Hepatocyte (in vitro differentiated cells): ENCODE data around the gene TP73. TPM values are rescaled to one million over a fixed set of nuclear protein-coding genes. Genes with fewer than 3 reads are reported as not detected.

ENCODE experiments used
- DNase-seq: peaks from one replicate; pipeline ENCODE4 v3.0.0-alpha.2; 2016; ENCODE audit warnings: low spot score
- H2AFZ ChIP-seq: fragments of 200-600 bp; sonication (generic); 2 replicates; pipeline ENCODE4 v1.6.0; 2016; ENCODE audit warnings: antibody characterized with exemption, mild to moderate bottlenecking
- H3K27ac ChIP-seq: fragments of 200-600 bp; sonication (generic); 2 replicates; pipeline ENCODE4 v1.5.1; 2016; ENCODE audit warnings: mild to moderate bottlenecking
- H3K27me3 ChIP-seq: fragments of 200-600 bp; sonication (generic); 2 replicates; pipeline ENCODE4 v1.6.1; 2016
- H3K36me3 ChIP-seq: fragments of 200-600 bp; sonication (generic); replicated peaks from 2 replicates; pipeline ENCODE4 v1.5.1; 2016; ENCODE audit warnings: low read depth; ENCODE audit not compliant: insufficient read depth
- H3K4me1 ChIP-seq: fragments of 200-600 bp; sonication (generic); 2 replicates; pipeline ENCODE4 v1.5.1; 2016; ENCODE audit warnings: mild to moderate bottlenecking, moderate library complexity; ENCODE audit not compliant: insufficient read depth
- H3K4me2 ChIP-seq: fragments of 200-600 bp; sonication (generic); 2 replicates; pipeline ENCODE4 v1.6.0; 2016
- H3K4me3 ChIP-seq: fragments of 200-600 bp; sonication (generic); 2 replicates; pipeline ENCODE4 v1.5.1; 2016; ENCODE audit warnings: mild to moderate bottlenecking
- H3K79me2 ChIP-seq: fragments of 200-600 bp; sonication (generic); 2 replicates; pipeline ENCODE4 v1.6.0; 2017; ENCODE audit warnings: mild to moderate bottlenecking
- H3K9me2 ChIP-seq: fragments of 200-600 bp; sonication (generic); replicated peaks from 2 replicates; pipeline ENCODE4 v1.6.0; 2017; ENCODE audit warnings: mild to moderate bottlenecking; ENCODE audit not compliant: insufficient read depth
- H3K9me3 ChIP-seq: fragments of 200-600 bp; sonication (generic); 2 replicates; pipeline ENCODE4 v1.5.1; 2016; ENCODE audit warnings: low read depth, mild to moderate bottlenecking
- H4K20me1 ChIP-seq: fragments of 200-600 bp; sonication (generic); 2 replicates; pipeline ENCODE4 v1.6.0; 2016; ENCODE audit warnings: mild to moderate bottlenecking; ENCODE audit not compliant: insufficient read depth, poor library complexity, severe bottlenecking
- EZH2 ChIP-seq: fragments of 200-600 bp; sonication (generic); IDR thresholded peaks from 2 replicates; pipeline ENCODE4 v1.6.1; 2016; ENCODE audit warnings: antibody characterized with exemption, mild to moderate bottlenecking, borderline replicate concordance
- EZH2phosphoT487 ChIP-seq: fragments of 200-600 bp; sonication (generic); IDR thresholded peaks from one replicate; pipeline ENCODE4 v1.6.1; 2018; ENCODE audit warnings: antibody characterized with exemption, mild to moderate bottlenecking, low read depth, moderate library complexity; ENCODE audit not compliant: unreplicated experiment, severe bottlenecking
- WGBS: methylation state at CpG from one replicate; pipeline ENCODE4 v1.1.6; 2016; ENCODE audit warnings: low lambda C conversion rate; ENCODE audit errors: missing lambda C conversion rate; 5-methylcytosine and 5-hydroxymethylcytosine counted together
- polyA plus RNA-seq: library from polyadenylated mRNA; unstranded; fragments of >200 nt; fragmentation: Nextera tagmentation; extraction: Ambion mirVana; gene quantifications from 2 replicates; pipeline ENCODE4 v1.2.1, GENCODE V29; 2016
- total RNA-seq: library from RNA; depleted of rRNA; stranded (reverse); fragments of >200 nt; gene quantifications from 2 replicates; pipeline ENCODE4 v1.2.3, GENCODE V29; 2014
- TF ChIP-seq, protein P1 (sequence below): fragments of 200-600 bp; sonication (generic); IDR thresholded peaks from 2 replicates; pipeline ENCODE4 v1.5.1; 2016; ENCODE audit warnings: antibody characterized with exemption, mild to moderate bottlenecking; ENCODE audit not compliant: poor library complexity

Gene TP73
- total and polyA plus RNA-seq, 2 experiments from 2014 or later, result 0.27 to 0.47 TPM

DNA sequence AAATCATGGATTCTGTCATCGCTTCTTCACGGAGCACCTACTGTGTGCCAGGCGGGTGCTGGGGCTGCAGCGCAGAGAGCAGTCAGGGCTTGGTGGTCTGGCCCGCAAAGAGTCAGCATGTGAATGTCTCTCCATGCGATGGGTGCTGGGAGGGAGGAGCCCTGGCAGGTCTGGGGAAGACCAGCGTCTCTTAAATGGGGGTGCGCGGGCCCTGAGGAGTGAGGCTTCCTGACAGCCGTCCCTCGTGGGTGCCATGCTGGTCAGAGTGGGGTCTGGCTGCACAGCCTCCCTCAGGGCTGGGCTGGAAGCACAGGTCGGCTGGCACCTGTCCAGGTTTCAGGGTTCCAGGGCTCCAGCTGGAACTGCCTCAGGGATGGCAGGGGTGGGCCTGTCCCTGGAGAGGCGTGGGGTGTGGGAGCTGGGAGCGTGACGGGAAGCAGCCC is 18.5 kb downstream of the TP73 start:
- no peaks in the 10 kb centered on the region for H3K27me3 ChIP-seq

DNA sequence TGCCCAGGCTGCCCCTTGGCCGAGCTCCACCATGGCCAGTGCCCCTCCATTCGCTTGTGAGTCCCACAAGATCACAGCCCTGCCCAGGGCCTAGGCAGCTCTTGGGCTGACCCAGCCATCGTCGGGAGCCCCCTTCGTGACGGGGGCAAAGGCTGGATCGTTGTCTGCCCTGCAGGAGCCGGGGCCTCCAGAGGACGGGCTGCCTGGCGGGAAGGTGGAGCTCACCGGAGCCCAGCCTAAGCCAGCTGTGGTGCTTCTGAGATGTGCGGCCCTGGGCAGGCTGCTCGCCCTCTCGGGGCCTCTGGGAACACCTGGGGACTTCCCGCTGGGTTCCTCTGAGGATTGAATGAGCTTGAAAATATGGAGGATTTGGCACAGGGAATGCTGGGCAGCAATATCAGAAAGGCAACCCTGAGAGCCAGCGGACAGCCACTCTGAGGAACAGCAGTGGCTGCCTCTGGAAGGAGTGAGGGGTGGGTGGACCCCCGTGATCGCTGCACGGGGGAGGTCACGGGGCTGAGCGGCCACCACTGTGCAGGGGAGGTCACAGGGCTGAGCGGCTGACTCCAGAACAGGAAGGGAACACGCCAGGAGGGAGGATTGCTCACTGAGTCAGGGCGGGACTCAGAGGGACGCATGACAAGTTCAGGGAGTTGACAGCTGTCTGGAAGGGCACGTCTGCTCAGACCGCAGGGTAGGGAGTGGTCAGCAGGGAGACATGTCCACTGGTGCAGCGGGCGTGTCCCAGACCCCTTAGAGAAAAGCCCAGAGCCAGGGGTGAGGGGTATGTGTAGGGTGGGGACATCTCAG is 19.3 kb downstream of the TP73 start:
- no peak overlapping the region for H3K27ac ChIP-seq
- H3K9me3 ChIP-seq, result no peaks in the 10 kb centered on the region
- no peaks in the 10 kb centered on the region for H3K27me3 ChIP-seq
- no peaks in the 10 kb centered on the region for H3K9me2 ChIP-seq
- no peaks in the 10 kb centered on the region for H3K4me1 ChIP-seq
- 74% methylated on average over 28 of the region's 29 CpGs for WGBS
- DNase-seq, result no peak
- H3K4me2 ChIP-seq, result no peak overlapping the region
- no peaks in the 10 kb centered on the region for H4K20me1 ChIP-seq
- H3K79me2 ChIP-seq, result no peaks in the 10 kb centered on the region
- H2AFZ ChIP-seq, result no peak overlapping the region
- H3K4me3 ChIP-seq, result no peak overlapping the region
- no peak for TF ChIP-seq EZH2phosphoT487
- TF ChIP-seq, protein P1, sequence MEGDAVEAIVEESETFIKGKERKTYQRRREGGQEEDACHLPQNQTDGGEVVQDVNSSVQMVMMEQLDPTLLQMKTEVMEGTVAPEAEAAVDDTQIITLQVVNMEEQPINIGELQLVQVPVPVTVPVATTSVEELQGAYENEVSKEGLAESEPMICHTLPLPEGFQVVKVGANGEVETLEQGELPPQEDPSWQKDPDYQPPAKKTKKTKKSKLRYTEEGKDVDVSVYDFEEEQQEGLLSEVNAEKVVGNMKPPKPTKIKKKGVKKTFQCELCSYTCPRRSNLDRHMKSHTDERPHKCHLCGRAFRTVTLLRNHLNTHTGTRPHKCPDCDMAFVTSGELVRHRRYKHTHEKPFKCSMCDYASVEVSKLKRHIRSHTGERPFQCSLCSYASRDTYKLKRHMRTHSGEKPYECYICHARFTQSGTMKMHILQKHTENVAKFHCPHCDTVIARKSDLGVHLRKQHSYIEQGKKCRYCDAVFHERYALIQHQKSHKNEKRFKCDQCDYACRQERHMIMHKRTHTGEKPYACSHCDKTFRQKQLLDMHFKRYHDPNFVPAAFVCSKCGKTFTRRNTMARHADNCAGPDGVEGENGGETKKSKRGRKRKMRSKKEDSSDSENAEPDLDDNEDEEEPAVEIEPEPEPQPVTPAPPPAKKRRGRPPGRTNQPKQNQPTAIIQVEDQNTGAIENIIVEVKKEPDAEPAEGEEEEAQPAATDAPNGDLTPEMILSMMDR, result no peak
- TF ChIP-seq EZH2, result no peak
- no peaks in the 10 kb centered on the region for H3K36me3 ChIP-seq

More for the DNA sequence above, 18.5 kb downstream of the TP73 start:
- DNase-seq, result no peak
- no peak for TF ChIP-seq EZH2
- TF ChIP-seq EZH2phosphoT487, result no peak
- TF ChIP-seq, protein P1, result no peak
- H3K4me3 ChIP-seq, result no peak overlapping the region
- H3K9me2 ChIP-seq, result no peaks in the 10 kb centered on the region
- no peaks in the 10 kb centered on the region for H4K20me1 ChIP-seq
- H3K9me3 ChIP-seq, result no peaks in the 10 kb centered on the region
- H3K4me2 ChIP-seq, result no peak overlapping the region
- no peak overlapping the region for H2AFZ ChIP-seq
- H3K79me2 ChIP-seq, result no peaks in the 10 kb centered on the region
- H3K36me3 ChIP-seq, result no peaks in the 10 kb centered on the region
- H3K4me1 ChIP-seq, result no peaks in the 10 kb centered on the region
- H3K27ac ChIP-seq, result no peak overlapping the region
- 86% methylated on average over 15 of the region's 15 CpGs for WGBS

GRCh38 chr1:3672231-3672970 is 20.1 kb downstream of the TP73 start:
- no peak overlapping the region for H3K4me2 ChIP-seq
- H3K36me3 ChIP-seq, result no peaks in the 10 kb centered on the region
- no peak for TF ChIP-seq EZH2phosphoT487
- TF ChIP-seq, protein P1, result no peak
- no peak for TF ChIP-seq EZH2
- DNase-seq, result no peak
- H3K9me3 ChIP-seq, result no peaks in the 10 kb centered on the region
- H4K20me1 ChIP-seq, result no peaks in the 10 kb centered on the region
- no peak overlapping the region for H3K4me3 ChIP-seq
- H3K27me3 ChIP-seq, result no peaks in the 10 kb centered on the region
- no peak overlapping the region for H2AFZ ChIP-seq
- H3K27ac ChIP-seq, result no peak overlapping the region
- H3K4me1 ChIP-seq, result no peaks in the 10 kb centered on the region
- WGBS, result 83% methylated on average over 21 of the region's 21 CpGs
- no peaks in the 10 kb centered on the region for H3K9me2 ChIP-seq
- no peaks in the 10 kb centered on the region for H3K79me2 ChIP-seq
